K562 (cell line): ENCODE results near the gene AMPD3. TPM values are rescaled to one million over a fixed set of nuclear protein-coding genes. Genes with fewer than 3 reads are reported as not detected.

Experiments used
- EGR1 ChIP-seq: fragments of 450-650 bp; conservative IDR thresholded peaks from 2 replicates; pipeline ENCODE4 v1.6.1; 2017; ENCODE audit warnings: mild to moderate bottlenecking
- FIP1L1 ChIP-seq: fragments of 200-400 bp; formaldehyde crosslinking; IDR thresholded peaks from 2 replicates; pipeline ENCODE4 v1.6.1; 2018; ENCODE audit warnings: mild to moderate bottlenecking, low read depth, low read length; ENCODE audit not compliant: poor library complexity, severe bottlenecking
- HLTF ChIP-seq: fragments of 450-650 bp; IDR thresholded peaks from 2 replicates; pipeline ENCODE4 v1.6.1; 2016
- HNRNPL ChIP-seq: fragments of 200-400 bp; formaldehyde crosslinking; IDR thresholded peaks from 2 replicates; pipeline ENCODE4 v1.6.1; 2017; ENCODE audit warnings: low read depth, mild to moderate bottlenecking, low read length
- KDM1A ChIP-seq, 2 experiments: fragments of 450-650 bp; IDR thresholded peaks; 2 replicates each; pipeline ENCODE4 v1.6.1; 2016; ENCODE audit warnings: mild to moderate bottlenecking in 2 of 2
- L3MBTL2 ChIP-seq: fragments of 450-650 bp; IDR thresholded peaks from 2 replicates; pipeline ENCODE4 v1.6.1; 2016; ENCODE audit warnings: mild to moderate bottlenecking, moderate library complexity
- NBN ChIP-seq: fragments of 450-650 bp; IDR thresholded peaks from 2 replicates; pipeline ENCODE4 v1.6.1; 2016; ENCODE audit warnings: low read depth, mild to moderate bottlenecking
- OTX1 ChIP-seq: fragments of 450-650 bp; formaldehyde crosslinking; IDR thresholded peaks from 2 replicates; pipeline ENCODE4 v1.4.0; 2022; ENCODE audit warnings: mild to moderate bottlenecking
- PHF20 ChIP-seq: fragments of 450-650 bp; IDR thresholded peaks from 2 replicates; pipeline ENCODE4 v1.6.1; 2018; ENCODE audit not compliant: partially characterized antibody
- POLR2AphosphoS5 ChIP-seq: IDR thresholded peaks from 2 replicates; pipeline ENCODE4 v1.6.1; 2011; ENCODE audit warnings: mild to moderate bottlenecking, low read depth, low read length, moderate library complexity; ENCODE audit not compliant: control insufficient read depth, insufficient read depth
- POLR2H ChIP-seq: IDR thresholded peaks from 2 replicates; pipeline ENCODE4 v1.6.1; 2016; ENCODE audit warnings: missing genetic modification characterization, low read depth, mild to moderate bottlenecking, control low read depth, missing compliant biosample characterization, moderate library complexity
- POLR3G ChIP-seq: IDR thresholded peaks from 2 replicates; pipeline ENCODE4 v1.6.1; 2011; ENCODE audit not compliant: insufficient read length, insufficient replicate concordance; ENCODE audit errors: extremely low read depth
- PRMT5 ChIP-seq: sonication (generic); formaldehyde crosslinking; IDR thresholded peaks from 2 replicates; pipeline ENCODE4 v1.5.0; 2020; ENCODE audit warnings: missing genetic modification reagents
- PURB ChIP-seq: sonication (generic); formaldehyde crosslinking; IDR thresholded peaks from 2 replicates; pipeline ENCODE4 v1.9.0; 2021; ENCODE audit warnings: low read depth, mild to moderate bottlenecking, missing genetic modification reagents
- SIX5 ChIP-seq, 2 experiments: IDR thresholded peaks; 2 replicates each; pipeline ENCODE4 v1.6.1; 2011; ENCODE audit warnings: low read length in 2 of 2, borderline replicate concordance in 1 of 2, low read depth in 1 of 2, mild to moderate bottlenecking in 1 of 2, moderate library complexity in 1 of 2; ENCODE audit not compliant: insufficient read depth in 1 of 2
- SMARCA4 ChIP-seq: fragments of 450-650 bp; IDR thresholded peaks from 2 replicates; pipeline ENCODE4 v1.6.1; 2016
- ZNF445 ChIP-seq: fragments of 250-450 bp; sonication (Bioruptor Pico); IDR thresholded peaks from 2 replicates; pipeline ENCODE4 v1.4.0; 2020; ENCODE audit warnings: low read depth, mild to moderate bottlenecking, moderate library complexity
- polyA plus RNA-seq, 8 experiments: library from polyadenylated mRNA; depleted of rRNA in 4 of 8; stranded (reverse) in 5 of 8; unstranded in 3 of 8; fragments of >200 nt; fragmentation: Nextera tagmentation in 2 of 8; fragmentation: Illumina TruSeq in 1 of 8; extraction: Ambion mirVana in 2 of 8; extraction: Trizol in 1 of 8; gene quantifications; 2 replicates each; pipeline versions ENCODE4 v1.2.1 to v1.2.3, GENCODE V29; 2011 to 2014; ENCODE audit warnings: inconsistent platforms in 1 of 8, missing spikeins in 1 of 8
- total RNA-seq, 7 experiments: library from RNA; depleted of rRNA in 6 of 7; stranded (reverse); fragments of >200 nt in 6 of 7; fragmentation: Illumina TruSeq in 2 of 7; extraction: Trizol in 2 of 7; gene quantifications; 2 replicates each; pipeline versions ENCODE4 v1.2.1 to v1.2.3, GENCODE V29; 2011 to 2021; ENCODE audit warnings: low replicate concordance in 1 of 7
- TF ChIP-seq, protein P1 (sequence below): sonication (generic); formaldehyde crosslinking; IDR thresholded peaks from 2 replicates; pipeline ENCODE4 v1.8.0; 2022; ENCODE audit warnings: mild to moderate bottlenecking, missing genetic modification reagents
- TF ChIP-seq, protein P2 (sequence below), 2 experiments: fragments of 450-650 bp in 1 of 2; sonication (generic) in 1 of 2; formaldehyde crosslinking in 1 of 2; IDR thresholded peaks; 2 replicates each; pipeline versions ENCODE4 v1.7.1 to v1.9.0; 2016 to 2022; ENCODE audit warnings: inconsistent platforms in 1 of 2, mild to moderate bottlenecking in 1 of 2, missing genetic modification reagents in 1 of 2

The AMPD3 gene
- total and polyA plus RNA-seq, 9 of the 15 experiments (the other 6 are each of a cell fraction or from before 2014, with no cell fraction given): 4.4 to 23.6 (median 11.2) TPM

DNA sequence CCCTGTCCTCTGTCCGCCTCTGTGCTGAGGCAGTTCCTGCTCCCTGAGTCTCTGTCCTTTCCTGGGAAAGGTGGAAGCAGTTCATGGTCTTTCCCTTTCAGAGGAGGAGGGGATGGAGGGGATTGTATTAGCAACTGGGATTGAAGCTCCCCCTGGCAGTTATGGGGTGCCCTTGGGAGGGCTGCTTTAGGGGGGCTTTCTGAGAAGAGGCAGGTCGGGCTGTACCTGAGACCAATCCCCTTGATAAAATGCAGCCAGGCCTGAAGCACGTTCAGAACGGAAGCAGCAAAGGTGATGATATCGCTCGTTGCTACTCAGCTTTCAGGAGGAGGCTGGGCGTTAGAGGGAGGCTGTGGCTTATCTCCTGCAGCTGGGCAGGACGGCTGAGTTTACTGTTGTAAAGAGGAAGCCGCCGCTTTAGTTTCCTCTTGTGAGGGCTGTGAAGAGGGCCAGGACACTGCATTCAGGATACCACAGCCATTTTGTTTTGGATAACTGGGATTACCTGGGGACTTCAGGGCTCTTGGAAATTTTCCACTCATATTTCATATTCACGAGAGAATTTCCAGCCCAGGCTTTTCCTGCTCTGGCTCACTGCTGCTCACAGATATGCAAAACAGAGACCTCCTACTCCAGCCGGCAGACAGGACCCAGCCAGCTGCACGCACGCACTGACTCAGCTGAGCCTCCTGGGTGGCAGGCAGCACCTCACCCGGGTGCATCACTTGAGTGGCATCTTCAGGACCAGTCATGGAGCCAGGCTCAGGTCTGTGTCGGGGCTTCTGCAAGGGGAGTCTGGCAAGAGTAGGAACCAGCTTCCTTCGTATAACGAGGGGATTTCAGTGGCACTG lies 798 bp downstream of the AMPD3 start (continued):
- TF ChIP-seq PURB (CRISPR knock-in tag) (no peak), KDM1A (IDR thresholded peaks at IDR 0.05) (peak in 1 of 2 experiments; percentile 55; a peak in 1 of 4 replicates), EGR1 (no peak; the same call in 1 of the 2 replicates), L3MBTL2 (peak; percentile 27; the same call in 1 of the 2 replicates), PHF20 (no peak), SIX5 (IDR thresholded peaks at IDR 0.05; ENCODE audit: borderline replicate concordance in 1 of 2, insufficient read depth in 1 of 2, low read depth in 1 of 2, low read length in 2 of 2) (no peak), ZNF445 (CRISPR knock-in tag) (no peak), NBN (0 out of 2 replicates have a peak, but pooled peaks have one; percentile 72), OTX1 (no peak), HLTF (no peak), FIP1L1 (no peak), POLR2H (tag) (peak; percentile 86), HNRNPL (no peak), SMARCA4 (peak; percentile 81), PRMT5 (CRISPR knock-in tag) (no peak), POLR2AphosphoS5 (peak; percentile 84), POLR3G (no peak)
- TF ChIP-seq, protein P1, sequence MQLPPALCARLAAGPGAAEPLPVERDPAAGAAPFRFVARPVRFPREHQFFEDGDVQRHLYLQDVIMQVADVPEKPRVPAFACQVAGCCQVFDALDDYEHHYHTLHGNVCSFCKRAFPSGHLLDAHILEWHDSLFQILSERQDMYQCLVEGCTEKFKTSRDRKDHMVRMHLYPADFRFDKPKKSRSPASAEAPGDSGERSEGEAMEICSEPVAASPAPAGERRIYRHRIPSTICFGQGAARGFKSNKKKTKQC (CRISPR knock-in tag): 0 out of 2 replicates have a peak, but pooled peaks have one; percentile 11
- TF ChIP-seq, protein P2, sequence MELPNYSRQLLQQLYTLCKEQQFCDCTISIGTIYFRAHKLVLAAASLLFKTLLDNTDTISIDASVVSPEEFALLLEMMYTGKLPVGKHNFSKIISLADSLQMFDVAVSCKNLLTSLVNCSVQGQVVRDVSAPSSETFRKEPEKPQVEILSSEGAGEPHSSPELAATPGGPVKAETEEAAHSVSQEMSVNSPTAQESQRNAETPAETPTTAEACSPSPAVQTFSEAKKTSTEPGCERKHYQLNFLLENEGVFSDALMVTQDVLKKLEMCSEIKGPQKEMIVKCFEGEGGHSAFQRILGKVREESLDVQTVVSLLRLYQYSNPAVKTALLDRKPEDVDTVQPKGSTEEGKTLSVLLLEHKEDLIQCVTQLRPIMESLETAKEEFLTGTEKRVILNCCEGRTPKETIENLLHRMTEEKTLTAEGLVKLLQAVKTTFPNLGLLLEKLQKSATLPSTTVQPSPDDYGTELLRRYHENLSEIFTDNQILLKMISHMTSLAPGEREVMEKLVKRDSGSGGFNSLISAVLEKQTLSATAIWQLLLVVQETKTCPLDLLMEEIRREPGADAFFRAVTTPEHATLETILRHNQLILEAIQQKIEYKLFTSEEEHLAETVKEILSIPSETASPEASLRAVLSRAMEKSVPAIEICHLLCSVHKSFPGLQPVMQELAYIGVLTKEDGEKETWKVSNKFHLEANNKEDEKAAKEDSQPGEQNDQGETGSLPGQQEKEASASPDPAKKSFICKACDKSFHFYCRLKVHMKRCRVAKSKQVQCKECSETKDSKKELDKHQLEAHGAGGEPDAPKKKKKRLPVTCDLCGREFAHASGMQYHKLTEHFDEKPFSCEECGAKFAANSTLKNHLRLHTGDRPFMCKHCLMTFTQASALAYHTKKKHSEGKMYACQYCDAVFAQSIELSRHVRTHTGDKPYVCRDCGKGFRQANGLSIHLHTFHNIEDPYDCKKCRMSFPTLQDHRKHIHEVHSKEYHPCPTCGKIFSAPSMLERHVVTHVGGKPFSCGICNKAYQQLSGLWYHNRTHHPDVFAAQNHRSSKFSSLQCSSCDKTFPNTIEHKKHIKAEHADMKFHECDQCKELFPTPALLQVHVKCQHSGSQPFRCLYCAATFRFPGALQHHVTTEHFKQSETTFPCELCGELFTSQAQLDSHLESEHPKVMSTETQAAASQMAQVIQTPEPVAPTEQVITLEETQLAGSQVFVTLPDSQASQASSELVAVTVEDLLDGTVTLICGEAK (IDR thresholded peaks at IDR 0.05): no peak
- TF ChIP-seq, protein P2 (CRISPR knock-in tag; IDR thresholded peaks at IDR 0.05): no peak
